Occipital lobe (tissue), 2 donors: ENCODE data around the gene XYLT1. TPM values are rescaled to one million over a fixed set of nuclear protein-coding genes. Genes with fewer than 3 reads are reported as not detected.

Experiments used
- DNase-seq: peaks from one replicate; lab custom pipeline; 2025; lab: John Stamatoyannopoulos, UW
- total RNA-seq: library from RNA; depleted of rRNA; stranded (reverse); fragments of >200 nt; gene quantifications from one replicate; pipeline ENCODE4 v1.2.3, GENCODE V29; 2014

XYLT1 gene
- total RNA-seq, 1 donor from 2014 or later = 29.3 TPM

DNA sequence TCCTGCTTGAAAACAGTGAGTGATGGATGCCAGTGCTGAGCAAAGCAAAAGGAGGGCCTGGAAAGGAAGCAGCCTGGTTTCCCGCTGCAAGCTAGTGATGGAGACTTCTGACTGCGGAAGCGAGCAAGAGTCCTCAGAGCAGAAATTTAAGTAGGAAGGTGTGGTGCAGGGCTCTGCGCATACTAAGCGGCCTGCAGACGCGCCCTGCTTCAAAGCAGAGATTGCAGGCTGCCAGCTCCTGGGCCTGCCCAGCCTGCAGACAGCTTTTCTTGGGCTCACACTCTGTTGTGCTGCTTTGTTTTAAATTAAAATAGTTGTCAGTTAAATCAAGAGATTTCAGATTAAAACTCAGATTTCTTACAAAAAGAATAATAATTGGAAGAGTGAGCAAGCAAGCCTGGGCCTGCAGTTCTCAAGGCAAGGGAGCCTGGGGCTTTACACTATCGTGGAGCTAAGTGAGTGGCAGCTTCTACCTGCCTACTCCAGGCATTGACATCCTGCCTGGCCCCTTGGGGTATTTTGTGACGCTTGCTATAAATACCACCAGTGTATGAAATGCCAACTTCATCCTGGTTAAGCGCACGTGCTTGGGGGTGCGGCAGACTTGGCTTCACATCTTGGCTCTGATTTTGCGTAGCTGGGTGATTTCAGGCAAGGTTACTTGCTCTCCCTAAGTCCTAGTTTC, 237.3 kb downstream of the XYLT1 start:
- no peak for DNase-seq

DNA sequence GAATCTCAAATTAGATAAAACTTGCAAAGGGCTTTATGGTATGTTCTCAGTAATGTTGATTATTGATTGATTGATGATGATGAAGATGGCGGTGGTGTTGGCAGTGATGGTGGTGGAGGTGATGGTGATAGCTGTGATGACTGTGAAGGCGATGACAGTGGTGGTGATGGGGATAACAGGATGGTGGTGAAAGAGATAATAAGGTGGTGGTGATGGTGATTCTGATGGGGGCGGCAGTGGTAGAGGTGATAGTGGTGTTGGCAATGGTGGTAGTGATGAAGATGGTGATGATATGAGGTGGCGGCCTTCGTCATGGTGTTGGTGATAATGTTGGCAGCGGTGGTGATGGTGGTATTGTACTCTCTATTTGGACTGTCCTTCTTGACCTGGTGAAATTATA, 238.3 kb downstream of the XYLT1 start:
- DNase-seq = no peak

DNA sequence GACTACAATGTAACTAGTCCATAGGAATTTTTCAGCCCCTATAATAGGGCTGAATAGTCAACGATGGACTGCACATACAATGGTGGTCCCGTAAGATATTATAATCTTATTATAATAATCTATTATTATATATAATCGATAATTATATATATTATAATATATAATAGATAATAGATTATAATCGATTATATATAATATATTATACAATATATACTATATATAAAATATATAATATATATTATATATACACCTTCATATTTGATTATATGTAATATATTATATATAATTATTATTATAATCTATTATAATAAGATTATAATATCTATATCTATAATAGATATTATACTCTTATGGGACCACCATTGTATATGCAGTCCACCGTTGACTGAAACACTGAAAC, 238.8 kb downstream of the XYLT1 start:
- DNase-seq = no peak

DNA sequence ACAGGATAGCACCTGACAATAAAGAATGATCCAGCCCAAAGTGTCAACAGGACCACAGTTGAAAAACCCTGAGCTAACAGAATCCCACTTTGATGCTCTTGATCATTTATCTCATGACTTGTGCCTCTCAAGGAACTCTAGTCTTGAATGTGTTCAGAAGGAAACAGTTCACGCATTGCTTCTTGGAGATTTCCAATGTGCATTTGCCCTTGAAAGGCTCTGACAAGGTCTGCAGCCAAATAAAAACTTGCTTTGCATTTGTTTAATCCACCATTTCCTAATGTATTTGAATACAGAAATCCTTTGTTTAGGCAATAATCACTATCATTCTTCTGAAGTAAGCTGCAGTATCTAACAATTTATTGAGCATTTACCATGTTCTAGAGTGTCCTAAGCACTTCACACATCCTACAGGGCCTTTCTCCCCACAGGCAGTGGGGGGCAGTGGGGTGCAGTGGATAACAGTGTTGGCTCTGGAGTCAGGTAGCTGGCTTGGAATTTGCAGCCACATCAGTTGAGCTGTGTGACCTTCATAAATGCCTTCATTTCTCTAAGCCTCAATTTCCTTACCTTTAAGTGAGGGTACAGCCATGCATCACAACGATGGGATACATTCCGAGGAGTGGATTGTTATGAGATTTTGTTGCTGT, 239.7 kb downstream of the XYLT1 start:
- no peak for DNase-seq

DNA sequence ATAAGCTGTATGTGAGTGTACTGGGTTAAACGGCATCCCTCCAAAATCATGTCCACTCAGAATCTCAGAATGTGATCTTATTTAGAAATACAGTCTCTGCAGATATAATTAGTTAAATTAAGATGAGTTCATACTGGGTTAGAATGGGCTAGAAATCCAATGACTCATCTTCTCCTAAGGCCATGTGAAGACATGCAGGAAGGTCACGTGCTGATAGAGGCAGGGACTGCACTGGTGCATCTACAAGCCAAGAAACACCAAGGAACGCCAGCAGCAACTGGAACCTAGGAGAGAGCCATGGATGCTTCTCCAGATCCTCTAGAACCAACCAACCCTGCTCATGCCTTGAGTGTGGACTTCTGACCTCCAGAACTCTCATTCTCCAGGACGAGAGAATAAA, 241.0 kb downstream of the XYLT1 start:
- DNase-seq = no peak

DNA sequence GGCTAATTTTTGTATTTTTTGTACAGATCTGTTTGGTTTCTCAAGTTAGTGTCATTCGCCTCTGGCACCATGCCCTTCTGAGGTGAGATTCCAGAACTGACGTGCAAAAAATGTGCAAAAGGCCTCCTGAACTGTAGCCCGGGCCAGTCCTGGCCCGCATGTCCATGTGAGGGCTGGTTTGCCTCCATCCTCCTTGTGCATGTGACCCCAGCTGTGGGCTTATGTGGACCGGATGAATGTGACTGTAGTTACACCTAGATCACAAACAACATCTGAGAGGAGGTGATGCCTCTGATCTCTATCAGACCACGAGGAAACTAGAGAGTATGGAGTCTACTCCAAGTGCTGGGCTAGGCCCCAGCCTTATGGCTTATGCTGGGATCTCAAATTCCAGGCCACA, 241.6 kb downstream of the XYLT1 start:
- no peak for DNase-seq

DNA sequence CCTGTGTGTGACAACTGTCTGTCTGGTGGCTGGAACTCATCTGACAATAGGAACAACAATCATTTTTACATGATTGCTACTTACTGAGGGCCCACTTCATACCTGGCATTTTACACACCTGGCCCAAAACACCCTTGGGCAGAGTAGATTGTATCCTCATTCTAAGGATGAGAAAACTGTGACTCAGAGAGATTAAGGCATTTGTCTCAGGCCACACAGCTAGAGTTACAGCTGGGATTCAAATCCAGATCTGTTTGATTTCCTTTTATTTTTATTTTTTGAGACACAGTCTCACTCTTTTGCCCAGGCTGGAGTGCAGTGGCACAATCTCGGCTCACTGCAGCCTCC, 242.1 kb downstream of the XYLT1 start:
- DNase-seq = no peak

DNA sequence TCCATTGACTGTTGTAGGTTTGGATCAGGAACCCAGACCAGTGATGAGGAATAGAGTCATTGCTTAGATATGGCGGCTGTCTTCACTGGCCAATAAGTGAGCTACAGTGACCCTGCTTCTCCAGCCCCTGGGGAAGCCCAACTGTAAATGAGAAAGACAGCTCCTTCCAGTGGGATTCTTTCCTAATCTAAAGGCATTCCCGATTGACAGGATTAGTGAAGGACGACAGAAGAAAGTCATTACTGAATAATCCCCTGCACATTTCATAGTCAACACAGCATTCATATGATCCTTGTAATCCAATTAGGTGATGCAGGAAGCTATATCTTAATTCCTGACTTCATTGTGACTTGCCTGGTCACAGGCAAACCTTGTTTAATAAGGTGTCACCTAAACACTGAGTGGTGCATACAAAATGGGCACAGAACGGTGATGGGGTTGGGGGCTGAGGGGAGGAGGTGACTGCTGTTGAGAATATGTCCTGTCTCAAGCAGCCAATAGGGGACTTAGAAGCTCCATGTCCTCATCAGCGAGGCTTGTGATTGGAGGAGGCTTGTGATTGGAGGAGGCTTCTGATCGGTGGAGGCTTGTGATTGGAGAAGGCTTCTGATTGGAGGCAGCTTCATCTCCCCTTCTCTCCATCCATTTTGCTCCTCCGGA, 242.6 kb downstream of the XYLT1 start:
- DNase-seq = no peak

DNA sequence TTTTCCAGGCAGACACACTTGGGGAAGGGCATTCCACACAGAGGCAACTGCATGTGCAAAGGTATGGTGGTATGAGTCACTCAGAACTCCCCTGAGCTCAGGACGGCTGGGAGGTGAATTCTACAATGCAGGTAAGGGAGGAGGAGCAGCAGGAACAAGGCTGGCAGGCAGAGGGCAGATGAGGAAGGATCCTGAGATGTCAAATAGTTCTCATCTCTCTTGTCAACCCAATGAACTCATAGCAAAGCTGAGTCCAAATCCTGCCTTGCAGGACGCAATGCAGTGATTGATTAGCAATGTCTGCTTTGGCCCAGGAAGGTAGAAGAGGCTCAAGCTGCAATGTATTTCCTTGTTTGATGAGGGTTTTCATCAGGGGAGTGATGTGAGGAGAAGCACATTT, 243.5 kb downstream of the XYLT1 start:
- DNase-seq = no peak

DNA sequence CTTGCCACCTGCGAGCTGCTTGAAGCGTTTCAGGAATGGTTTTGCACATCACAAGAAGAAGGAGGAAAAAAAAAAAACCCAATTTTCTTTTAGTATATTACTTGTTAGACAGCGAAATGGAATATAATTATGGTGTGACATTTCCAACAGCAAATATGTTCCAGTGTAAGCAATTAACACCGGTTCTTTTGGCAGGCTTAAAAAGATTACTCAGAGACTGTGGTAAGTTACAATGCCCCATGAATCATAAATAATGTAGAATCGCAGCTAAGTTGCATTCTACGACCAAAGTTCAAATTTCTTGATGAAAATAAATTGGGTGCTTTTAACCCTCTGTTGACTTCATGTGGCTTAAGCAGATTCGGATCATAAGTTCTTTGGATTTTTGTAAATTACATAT, 245.2 kb downstream of the XYLT1 start:
- no peak for DNase-seq

DNA sequence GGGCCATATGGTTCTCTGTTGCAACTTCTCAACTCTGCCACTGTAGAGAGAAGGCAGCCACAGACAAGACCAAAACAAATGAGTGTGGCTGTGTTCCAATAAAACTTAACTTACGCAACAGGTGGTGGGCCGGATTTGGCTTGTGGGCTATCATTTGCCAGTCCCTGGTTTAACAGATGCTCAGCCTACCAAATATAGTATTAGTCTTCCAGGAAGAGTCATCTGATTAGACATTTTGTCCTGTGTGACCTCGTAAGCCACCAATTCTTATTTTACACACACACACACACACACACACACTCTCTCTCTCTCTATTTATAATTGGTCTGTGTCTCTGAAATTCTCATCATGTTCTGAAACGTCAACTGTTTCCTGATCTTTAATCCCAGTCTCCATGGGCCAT, 245.9 kb downstream of the XYLT1 start:
- DNase-seq = no peak

DNA sequence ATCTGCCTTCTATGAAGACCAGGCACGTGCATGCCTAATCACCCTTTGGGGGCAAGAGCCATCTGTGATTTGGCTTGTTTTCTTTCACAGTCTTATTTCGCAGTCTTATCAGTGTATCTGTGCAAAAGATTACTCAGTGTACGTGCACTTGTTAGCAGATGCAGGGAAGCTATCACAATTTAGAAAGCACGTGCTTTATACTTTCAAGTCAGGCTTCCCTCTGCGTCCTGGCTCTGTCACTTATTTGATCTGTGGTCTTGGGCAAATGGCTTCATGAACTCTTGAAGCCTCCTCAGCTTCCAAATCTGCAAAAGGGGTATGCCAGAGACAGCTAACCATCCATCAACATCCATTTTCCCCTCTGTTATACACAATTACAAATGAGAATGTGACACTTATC, 246.4 kb downstream of the XYLT1 start:
- DNase-seq = no peak

DNA sequence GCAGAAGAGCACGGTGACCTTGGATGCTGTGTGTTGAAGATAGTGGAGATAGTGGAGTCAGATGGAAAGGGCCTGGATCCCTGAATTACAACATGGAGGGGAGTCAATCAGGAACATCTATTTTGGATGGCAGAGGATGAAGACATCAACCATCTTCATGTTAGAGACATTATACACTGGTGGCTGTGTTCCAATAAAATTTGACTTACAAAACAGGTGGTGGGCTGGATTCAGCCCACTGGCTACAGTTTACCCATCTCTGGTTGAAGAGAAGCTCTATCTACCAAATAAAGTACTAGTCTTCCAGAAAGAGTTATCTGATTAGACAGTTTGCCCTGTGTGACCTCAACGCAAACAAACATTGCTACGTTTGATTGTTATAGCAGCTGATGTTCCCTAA, 247.2 kb downstream of the XYLT1 start:
- DNase-seq = no peak

DNA sequence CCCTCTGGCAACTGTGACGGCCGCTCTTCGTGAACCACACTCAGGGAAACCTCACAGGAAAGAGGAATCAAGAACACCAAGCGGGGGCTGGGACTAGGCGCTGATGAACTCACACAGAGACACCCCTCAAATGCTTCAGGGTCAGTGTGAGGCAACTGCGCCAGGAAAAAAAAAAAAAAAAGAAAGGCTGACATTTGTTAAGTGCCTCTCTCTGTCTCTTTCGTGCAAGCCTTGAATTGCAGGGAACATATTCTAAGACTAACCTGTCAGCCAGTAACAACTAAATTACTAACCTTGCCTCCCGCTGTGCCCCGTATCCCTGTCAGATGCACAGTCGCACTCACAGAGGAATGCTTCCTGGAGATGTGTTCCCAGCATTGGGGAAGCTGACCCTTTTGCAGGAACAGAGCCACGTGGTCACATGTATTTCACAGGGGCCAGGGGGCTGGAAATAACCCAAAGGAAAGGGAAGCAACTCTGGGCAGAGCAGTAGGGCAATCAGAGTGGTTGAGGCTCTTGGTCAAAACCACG, 247.8 kb downstream of the XYLT1 start:
- DNase-seq = no peak

DNA sequence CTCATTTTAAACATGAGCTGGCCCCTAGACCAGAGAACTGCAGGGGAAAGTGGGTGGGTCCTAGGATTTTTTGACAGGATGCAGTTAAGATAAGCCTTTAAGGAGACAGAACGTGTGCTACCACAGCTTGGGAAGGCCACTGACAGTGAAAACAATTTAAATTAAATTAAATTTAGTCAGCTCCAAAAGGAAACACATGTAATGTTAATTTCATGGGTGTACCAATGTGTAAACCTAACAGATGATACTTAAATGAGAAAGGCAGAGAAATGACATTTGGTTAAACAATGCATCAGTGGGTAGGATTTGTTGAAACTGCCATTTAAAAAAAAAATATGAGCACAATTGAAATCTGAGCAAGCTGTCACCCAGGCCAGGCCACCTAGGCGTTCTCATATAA, 250.8 kb downstream of the XYLT1 start:
- DNase-seq = no peak

DNA sequence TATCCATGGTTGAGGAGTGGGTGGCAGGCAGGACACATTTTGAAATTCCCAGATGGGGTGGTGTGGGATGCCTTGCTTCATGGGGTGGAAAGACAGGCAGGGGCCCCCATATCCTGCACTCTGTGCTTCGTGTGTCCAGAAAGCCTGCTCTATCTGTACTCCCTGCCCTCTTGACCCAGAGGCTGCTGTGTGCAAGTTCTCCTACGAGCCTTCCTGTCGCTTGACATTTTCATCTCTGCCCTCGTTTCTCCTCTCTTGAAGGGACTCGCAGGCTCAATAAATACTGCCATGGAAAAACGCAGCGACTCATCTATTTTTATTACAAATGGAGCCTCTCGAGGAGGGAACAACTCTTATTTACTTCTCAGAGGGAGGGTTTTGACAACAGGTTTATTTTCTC, 254.8 kb downstream of the XYLT1 start:
- no peak for DNase-seq

DNA sequence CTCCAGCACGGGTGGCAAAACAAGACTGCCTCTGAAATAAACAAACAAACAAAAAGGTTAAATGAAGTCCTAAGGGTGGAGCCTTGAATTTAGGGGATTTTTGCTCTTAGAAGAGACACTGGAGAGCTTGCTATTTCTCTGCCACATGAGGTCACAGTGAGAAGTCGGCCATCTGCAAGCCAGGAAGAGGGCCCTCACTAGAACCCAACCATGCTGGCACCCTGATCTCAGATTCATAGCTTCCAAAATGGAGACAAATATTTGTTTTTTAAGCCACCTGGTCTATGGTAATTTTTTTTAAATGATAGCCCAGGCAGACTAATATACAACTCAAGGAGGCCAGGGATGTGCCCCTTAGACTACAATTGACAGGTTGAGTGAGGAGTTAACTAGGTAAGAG, 255.5 kb downstream of the XYLT1 start:
- no peak for DNase-seq

DNA sequence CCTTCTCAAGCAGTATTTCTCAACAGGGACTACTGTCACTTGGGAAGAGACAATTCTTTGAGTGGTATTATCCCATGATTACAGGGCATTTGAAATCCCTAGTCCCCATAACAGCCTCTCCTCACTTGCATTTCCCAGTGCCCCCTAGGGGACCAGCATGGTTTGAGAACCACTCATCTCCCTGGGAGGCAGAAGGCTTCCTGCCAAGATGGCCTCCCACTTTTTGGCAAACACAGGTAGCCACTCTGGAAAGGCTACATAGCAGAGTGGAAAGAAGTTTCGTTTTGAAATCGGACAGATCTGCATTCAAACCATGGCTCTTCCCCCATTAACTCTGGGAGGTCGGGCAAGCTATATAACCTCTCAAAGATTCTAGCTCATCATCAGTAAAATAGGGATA, 256.8 kb downstream of the XYLT1 start:
- DNase-seq = no peak

DNA sequence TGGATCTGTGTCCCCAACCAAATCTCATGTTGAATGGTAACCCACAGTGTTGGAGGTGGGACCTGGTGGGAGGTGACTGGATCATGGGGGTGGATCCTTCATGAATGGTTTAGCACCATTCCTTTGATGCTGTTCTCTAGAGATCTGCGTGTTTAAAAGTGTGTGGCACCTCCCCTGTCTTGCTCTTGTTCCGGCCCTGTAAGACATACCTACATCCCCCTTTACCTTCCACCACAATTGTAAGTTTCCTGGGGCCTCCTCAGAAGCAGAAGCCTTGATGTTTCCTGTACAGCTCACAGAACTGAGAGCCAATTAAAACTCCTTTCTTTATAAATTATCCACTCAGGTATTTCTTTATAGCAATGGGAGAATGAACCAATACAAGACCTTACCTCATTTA, 257.7 kb downstream of the XYLT1 start:
- DNase-seq = no peak

DNA sequence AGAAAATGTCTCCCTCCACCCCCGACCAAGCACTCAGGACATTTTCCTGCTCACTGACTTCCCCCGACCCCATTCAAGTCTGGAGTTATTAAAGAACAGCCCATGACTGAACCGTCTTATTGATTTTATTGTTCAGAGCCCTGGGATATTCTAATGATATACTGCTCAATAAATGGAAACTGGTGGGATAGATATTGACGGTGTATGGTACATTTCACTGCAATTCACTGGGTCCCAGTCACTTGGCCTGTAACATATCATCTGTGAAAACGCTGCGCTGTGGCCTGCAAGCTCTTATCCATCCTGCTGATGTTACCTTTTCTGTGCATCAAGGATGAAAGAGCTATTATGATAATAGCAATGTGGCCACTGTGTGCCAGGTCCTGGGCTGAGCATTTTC, 258.2 kb downstream of the XYLT1 start:
- no peak for DNase-seq

DNA sequence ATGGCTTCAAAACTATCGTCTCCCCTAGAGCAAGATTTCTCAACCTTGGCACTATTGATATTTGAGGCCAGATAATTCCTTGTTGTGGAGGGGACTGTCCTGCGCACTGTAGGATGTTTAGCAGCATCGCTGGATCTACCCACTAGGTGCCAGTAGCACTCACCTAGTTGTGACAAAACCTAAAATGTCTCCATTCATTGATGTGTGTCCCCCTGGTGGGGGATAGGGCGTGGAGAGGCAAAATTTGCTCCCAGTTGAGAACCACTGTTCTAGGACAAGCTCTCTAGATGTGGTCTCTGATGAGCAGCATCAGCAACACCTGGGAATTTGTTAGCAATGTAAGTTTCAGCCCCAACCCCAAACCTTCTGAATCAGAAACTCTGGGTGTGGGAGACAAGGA, 259.0 kb downstream of the XYLT1 start:
- no peak for DNase-seq

DNA sequence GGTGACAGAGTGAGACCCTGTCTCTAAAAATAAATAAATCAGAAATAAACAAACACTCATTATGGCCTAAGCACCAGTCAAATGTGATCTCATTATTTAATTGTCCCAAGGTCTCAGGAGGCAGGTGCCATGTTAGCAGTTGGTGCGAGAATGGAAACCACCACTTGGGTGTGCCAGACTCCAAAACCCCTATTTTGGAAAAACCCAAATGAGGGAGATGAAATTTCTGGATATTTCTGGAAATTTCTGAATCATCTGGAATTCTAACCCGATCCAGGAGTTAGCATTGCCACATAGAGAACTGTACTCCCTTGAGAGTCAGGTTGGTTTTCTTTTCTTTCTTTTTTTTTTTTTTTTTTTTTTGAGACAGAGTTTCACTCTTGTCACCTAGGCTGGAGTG, 264.0 kb downstream of the XYLT1 start:
- DNase-seq = no peak
